K562 (cell line): ENCODE measurements around the gene HES3. TPM values are rescaled to one million over a fixed set of nuclear protein-coding genes. Genes with fewer than 3 reads are reported as not detected.
A peak's percentile ranks its signal among the peaks of the same experiment; 100 is the strongest.

ENCODE experiments used
- ATAC-seq: fragments of 200-7000 bp; cut with Tn5 transposase; 3 replicates; pipeline ENCODE4 v1.9.1; 2020; ENCODE audit warnings: moderate library complexity
- BruUV-seq: library from RNA; stranded (reverse); fragments of 400-500 nt; replicated peaks from 2 replicates; lab custom pipeline; 2021; lab: Mats Ljungman, UMichigan
- CTCF ChIA-PET: fragments of 300-600 bp; formaldehyde crosslinking; extraction: SDS; loops from one replicate; lab custom pipeline; 2021; ENCODE audit warnings: low intra/inter-chr PET ratio; lab: Yijun Ruan, JAX
- POLR2A ChIA-PET: fragments of 300-600, 350-650 bp; sonication (Branson Sonifier 250); formaldehyde crosslinking; extraction: SDS; loops from one replicate; lab custom pipeline; 2021; ENCODE audit warnings: antibody characterized with exemption, inconsistent platforms; lab: Yijun Ruan, JAX
- DNase-seq, 4 experiments: peaks; one replicate each; pipeline versions ENCODE4 v3.0.0 to v3.0.0-alpha.2; 2011 to 2018; ENCODE audit warnings: low spot score in 3 of 4, mixed read lengths in 3 of 4; ENCODE audit errors: extremely low read depth in 1 of 4
- FAIRE-seq: peaks from 2 replicates; lab custom pipeline; 2011; peaks lifted over from hg19 to GRCh38; lab: Jason Lieb, UNC
- H2AFZ ChIP-seq: 2 replicates; pipeline ENCODE4 v1.6.0; 2011; ENCODE audit warnings: low read depth, low read length, control low read depth, inconsistent platforms
- H3K27ac ChIP-seq: fragments of 200-600 bp; 3 replicates; pipeline ENCODE4 v1.8.0; 2011; ENCODE audit warnings: low read depth, mild to moderate bottlenecking, control low read depth, inconsistent platforms, low read length, moderate library complexity, mixed read lengths; ENCODE audit errors: extremely low read depth
- H3K27me3 ChIP-seq, 2 experiments: fragments of 300-600 bp in 1 of 2; 2 replicates in 1 of 2; 3 replicates in 1 of 2; pipeline versions ENCODE4 v1.6.0 to v1.8.0; 2011; ENCODE audit warnings: inconsistent platforms in 2 of 2, low read length in 2 of 2, mild to moderate bottlenecking in 1 of 2, mixed read lengths in 1 of 2, moderate library complexity in 1 of 2; ENCODE audit not compliant: control insufficient read depth in 2 of 2, insufficient read depth in 2 of 2
- H3K36me3 ChIP-seq: fragments of 300-600 bp; 3 replicates; pipeline ENCODE4 v1.8.0; 2011; ENCODE audit warnings: mild to moderate bottlenecking, low read length, inconsistent platforms; ENCODE audit not compliant: control insufficient read depth, insufficient read depth
- H3K4me1 ChIP-seq, 2 experiments: fragments of 200-600 bp in 1 of 2; replicated peaks in 1 of 2; 2 replicates in 1 of 2; 3 replicates in 1 of 2; pipeline versions ENCODE4 v1.5.1 to v1.8.0; 2011; ENCODE audit warnings: inconsistent platforms in 2 of 2, low read length in 2 of 2, mild to moderate bottlenecking in 1 of 2, mixed read lengths in 1 of 2, moderate library complexity in 1 of 2; ENCODE audit not compliant: control insufficient read depth in 2 of 2, insufficient read depth in 2 of 2
- H3K4me2 ChIP-seq: 2 replicates; pipeline ENCODE4 v1.6.1; 2011; ENCODE audit warnings: low read length, control low read depth, inconsistent platforms, mixed read lengths; ENCODE audit not compliant: insufficient read depth
- H3K4me3 ChIP-seq: fragments of 200-600 bp; sonication (generic), shearing (Covaris generic); 2 replicates; pipeline ENCODE4 v1.5.1; 2016; ENCODE audit warnings: control low read depth, inconsistent platforms
- H3K79me2 ChIP-seq: fragments of 200-600 bp; 3 replicates; pipeline ENCODE4 v1.8.0; 2011; ENCODE audit warnings: low read length, inconsistent platforms; ENCODE audit not compliant: control insufficient read depth, insufficient read depth
- H3K9ac ChIP-seq, 2 experiments: 2 replicates each; pipeline versions ENCODE4 v1.6.0 to v1.6.1; 2011; ENCODE audit warnings: low read depth in 2 of 2, low read length in 2 of 2, control low read depth in 1 of 2, inconsistent platforms in 1 of 2, mild to moderate bottlenecking in 1 of 2, mixed read lengths in 1 of 2; ENCODE audit not compliant: insufficient read depth in 1 of 2
- H3K9me1 ChIP-seq: one replicate; pipeline ENCODE4 v1.6.0; 2011; ENCODE audit warnings: inconsistent platforms, mild to moderate bottlenecking, low read length, moderate library complexity; ENCODE audit not compliant: control insufficient read depth, insufficient read depth
- H3K9me3 ChIP-seq: replicated peaks from 2 replicates; pipeline ENCODE4 v1.5.1; 2011; ENCODE audit warnings: low read depth, low read length, inconsistent platforms; ENCODE audit not compliant: control insufficient read depth, insufficient read depth
- H4K20me1 ChIP-seq: replicated peaks from 2 replicates; pipeline ENCODE4 v1.6.1; 2011; ENCODE audit warnings: low read length, inconsistent platforms, mixed read lengths; ENCODE audit not compliant: control insufficient read depth, insufficient read depth
- EZH2 ChIP-seq: IDR thresholded peaks from 2 replicates; pipeline ENCODE4 v1.6.1; 2012; ENCODE audit warnings: low read depth, mild to moderate bottlenecking, inconsistent platforms, low read length, borderline replicate concordance
- GTF3C2 ChIP-seq: IDR thresholded peaks from 3 replicates; pipeline ENCODE4 v1.6.1; 2011; ENCODE audit warnings: borderline replicate concordance, mild to moderate bottlenecking, moderate library complexity; ENCODE audit not compliant: insufficient read length; ENCODE audit errors: extremely low read depth
- LCOR ChIP-seq: sonication (generic); formaldehyde crosslinking; IDR thresholded peaks from 2 replicates; pipeline ENCODE4 v1.8.0; 2022; ENCODE audit warnings: mild to moderate bottlenecking, missing genetic modification reagents
- NONO ChIP-seq, 2 experiments: fragments of 200-400 bp in 1 of 2; fragments of 450-650 bp in 1 of 2; formaldehyde crosslinking in 1 of 2; IDR thresholded peaks; 2 replicates each; pipeline ENCODE4 v1.6.1; 2017; ENCODE audit warnings: low read depth in 2 of 2, mild to moderate bottlenecking in 2 of 2, moderate library complexity in 2 of 2, low read length in 1 of 2
- PHF8 ChIP-seq: fragments of 200-600 bp; sonication (generic); IDR thresholded peaks from 2 replicates; pipeline ENCODE4 v1.6.1; 2012; ENCODE audit warnings: mixed run types, mild to moderate bottlenecking, inconsistent platforms, low read length, moderate library complexity, borderline replicate concordance
- SIN3B ChIP-seq: fragments of 450-650 bp; IDR thresholded peaks from 2 replicates; pipeline ENCODE4 v1.6.1; 2017; ENCODE audit warnings: low read depth, mild to moderate bottlenecking, moderate library complexity
- TAF7 ChIP-seq: fragments of 450-650 bp; IDR thresholded peaks from 2 replicates; pipeline ENCODE4 v1.6.1; 2016; ENCODE audit warnings: missing genetic modification characterization, missing compliant biosample characterization
- TCF7 ChIP-seq: sonication (generic); IDR thresholded peaks from 2 replicates; pipeline ENCODE4 v1.6.1; 2016; ENCODE audit warnings: antibody characterized with exemption, borderline replicate concordance
- WGBS: fragments of 100-300 bp; shearing (Covaris generic); methylation state at CpG from one replicate; pipeline ENCODE4 v1.1.6; 2016; ENCODE audit warnings: low coverage, mixed read lengths; ENCODE audit not compliant: insufficient coverage; ENCODE audit errors: missing lambda C conversion rate; 5-methylcytosine and 5-hydroxymethylcytosine counted together
- in situ Hi-C: fragments of 300-500 bp; cut with MboI; formaldehyde crosslinking; loops from 4 replicates; pipeline ENCODE4 v1.15.0; 2018; ENCODE audit warnings: inconsistent platforms, mixed read lengths
- intact Hi-C: fragments of 100-400 bp; cut with micrococcal nuclease; formaldehyde crosslinking; loops from 2 replicates; pipeline ENCODE4 v1.14.2; 2022
- polyA plus RNA-seq, 8 experiments: library from polyadenylated mRNA; depleted of rRNA in 4 of 8; stranded (reverse) in 5 of 8; unstranded in 3 of 8; fragments of >200 nt; fragmentation: Nextera tagmentation in 2 of 8; fragmentation: Illumina TruSeq in 1 of 8; extraction: Ambion mirVana in 2 of 8; extraction: Trizol in 1 of 8; gene quantifications; 2 replicates each; pipeline versions ENCODE4 v1.2.1 to v1.2.3, GENCODE V29; 2011 to 2014; ENCODE audit warnings: inconsistent platforms in 1 of 8, missing spikeins in 1 of 8
- total RNA-seq, 7 experiments: library from RNA; depleted of rRNA in 6 of 7; stranded (reverse); fragments of >200 nt in 6 of 7; fragmentation: Illumina TruSeq in 2 of 7; extraction: Trizol in 2 of 7; gene quantifications; 2 replicates each; pipeline versions ENCODE4 v1.2.1 to v1.2.3, GENCODE V29; 2011 to 2021; ENCODE audit warnings: low replicate concordance in 1 of 7

HES3 gene
- total and polyA plus RNA-seq, 9 of the 15 experiments (the other 6 are each of a cell fraction or from before 2014, with no cell fraction given): not detected

GRCh38 chr1:6272452-6272851 is 28.5 kb downstream of the HES3 start:
- no peaks in the 10 kb centered on the region for H3K79me2 ChIP-seq
- DNase-seq: no peak
- H3K9me1 ChIP-seq: no peaks in the 10 kb centered on the region
- WGBS: 72% methylated on average over 8 of the region's 9 CpGs
- FAIRE-seq: no peak
- no peak overlapping the region for H2AFZ ChIP-seq
- no peak overlapping the region for H3K27ac ChIP-seq
- in situ Hi-C loops: loop anchor here (25.0 kb wide), 1 partner anchor 940 kb away; no protein-coding TSS in a partner anchor
- ChIA-PET POLR2A (no interaction called here), CTCF (interaction anchor here (0.6 kb wide), 1 partner anchor 28 kb away, joined by 4 read pairs; no protein-coding TSS in a partner anchor)
- no peak for ATAC-seq
- no peaks in the 10 kb centered on the region for H3K27me3 ChIP-seq
- intact Hi-C loops: no loop called here
- no TSS peak for BruUV-seq
- peaks cover 5 to 80% of the 10 kb centered on the region in 2 experiments; a peak in 4 of 5 replicates for H3K4me1 ChIP-seq
- H3K36me3 ChIP-seq: no peaks in the 10 kb centered on the region
- H3K9ac ChIP-seq: peak overlapping the region in 1 of 2 experiments; percentile 65; a peak in 2 of 4 replicates
- peaks cover 13% of the 10 kb centered on the region; the same call in 1 of the 2 replicates for H4K20me1 ChIP-seq
- no peak overlapping the region for H3K4me3 ChIP-seq
- H3K9me3 ChIP-seq: no peaks in the 10 kb centered on the region
- no peak overlapping the region for H3K4me2 ChIP-seq
- TF ChIP-seq GTF3C2 (no peak), SIN3B (no peak), PHF8 (no peak), EZH2 (no peak), NONO (IDR thresholded peaks at IDR 0.05; ENCODE audit: low read depth in 2 of 2, low read length in 1 of 2) (no peak), TCF7 (no peak), TAF7 (tag) (no peak), LCOR (CRISPR knock-in tag) (no peak)
